ENCODE data around the gene GON4L.
"Not testable (repeated sequence)": the region's sequence is repeated elsewhere in the genome, so short reads cannot be mapped to it uniquely, and the experiment has no call there.

Gene GON4L

DNA sequence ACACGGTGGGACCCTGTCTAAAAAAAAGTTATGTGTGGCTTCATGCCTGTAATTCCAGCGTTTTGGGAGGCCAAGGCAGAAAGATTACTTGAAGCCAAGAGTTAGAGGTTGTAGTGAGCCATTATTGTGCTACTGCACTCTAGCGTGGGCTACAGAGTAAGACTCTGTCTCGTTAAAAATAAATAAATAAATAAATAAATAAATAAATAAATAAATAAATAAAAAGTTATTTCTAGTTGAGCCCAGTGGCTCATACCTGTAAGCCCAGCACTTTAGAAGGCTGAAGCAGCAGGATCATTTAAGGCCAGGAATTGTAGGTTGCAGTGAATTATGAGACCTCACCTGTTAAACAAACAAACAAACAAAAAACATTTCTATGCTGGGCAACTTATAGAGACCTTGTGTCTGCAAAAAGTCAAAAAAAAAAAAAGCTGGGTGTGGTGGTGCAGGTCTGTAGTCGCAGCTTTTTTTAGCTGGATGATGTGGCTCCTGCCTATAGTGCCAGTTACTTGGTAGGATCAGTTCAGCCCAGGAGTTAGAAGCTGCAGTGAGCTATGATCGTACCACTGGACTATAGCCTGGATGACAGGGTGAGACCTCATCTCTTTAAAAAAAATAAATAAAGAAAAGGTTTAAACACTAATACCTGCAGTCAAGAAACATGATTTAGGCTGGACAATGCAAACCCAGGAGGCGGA lies 25.6 kb downstream of the GON4L start:
- no peak for DNase-seq (ENCODE audit: low read depth in 2 of 2)

DNA sequence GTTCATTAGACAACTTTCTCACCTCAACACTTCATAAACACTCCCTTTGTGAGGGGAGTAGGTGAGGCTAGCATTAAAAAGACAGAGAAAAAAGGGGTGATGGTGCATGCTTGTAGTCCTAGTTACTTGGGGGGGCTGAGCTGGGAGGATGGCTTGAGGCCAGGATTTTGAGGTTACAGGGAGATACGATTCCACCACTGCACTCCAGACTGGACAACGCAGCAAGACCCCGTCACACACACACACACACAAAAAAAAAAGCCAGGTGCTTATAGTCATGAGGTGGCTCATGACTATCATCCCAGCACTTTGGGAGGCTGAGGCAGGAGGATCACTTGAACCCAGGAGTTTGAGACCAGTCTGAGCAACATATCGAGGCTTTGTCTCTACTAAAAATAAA lies 29.6 kb downstream of the GON4L start:
- DNase-seq (ENCODE audit: low read depth in 2 of 2) = no peak

DNA sequence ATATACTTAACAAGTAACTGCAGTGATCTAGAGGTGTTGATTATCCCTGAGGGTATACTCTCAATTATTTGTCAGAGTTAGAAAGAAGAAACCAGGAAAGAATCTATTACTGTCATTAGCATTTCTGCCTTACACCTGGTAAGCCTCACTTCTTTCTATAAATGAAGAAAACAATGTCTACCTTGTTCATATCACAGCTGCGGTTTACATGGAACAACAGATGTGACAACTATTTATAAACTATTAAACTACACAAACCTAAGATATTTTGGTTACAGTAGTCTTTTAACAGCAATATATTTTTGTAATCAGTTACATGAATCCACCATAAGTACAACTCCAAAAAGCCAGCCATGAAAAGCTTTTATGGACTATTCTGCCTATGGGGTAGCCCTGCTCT lies 40.7 kb downstream of the GON4L start:
- DNase-seq (ENCODE audit: low read depth in 2 of 2) = no peak

DNA sequence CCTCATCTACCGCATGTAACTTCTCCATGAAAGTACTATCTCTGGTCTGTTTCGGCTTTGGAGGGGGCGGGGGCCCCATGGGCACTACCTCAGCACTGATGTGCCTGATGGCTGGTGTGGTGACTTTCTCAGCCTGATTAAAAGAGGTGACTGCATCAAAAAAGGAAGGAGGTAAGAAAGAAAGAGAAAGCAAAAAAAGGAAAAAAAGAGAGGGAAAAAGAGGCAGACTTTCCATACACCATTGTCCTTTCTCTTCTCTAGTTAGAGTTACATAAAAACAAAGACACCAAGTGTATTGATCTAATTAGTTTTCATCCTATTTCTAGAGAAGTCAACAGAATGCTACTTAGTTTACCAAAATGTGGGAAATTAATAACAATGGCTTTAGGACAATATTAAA lies 43.3 kb downstream of the GON4L start:
- DNase-seq (ENCODE audit: low read depth in 2 of 2) = no peak

DNA sequence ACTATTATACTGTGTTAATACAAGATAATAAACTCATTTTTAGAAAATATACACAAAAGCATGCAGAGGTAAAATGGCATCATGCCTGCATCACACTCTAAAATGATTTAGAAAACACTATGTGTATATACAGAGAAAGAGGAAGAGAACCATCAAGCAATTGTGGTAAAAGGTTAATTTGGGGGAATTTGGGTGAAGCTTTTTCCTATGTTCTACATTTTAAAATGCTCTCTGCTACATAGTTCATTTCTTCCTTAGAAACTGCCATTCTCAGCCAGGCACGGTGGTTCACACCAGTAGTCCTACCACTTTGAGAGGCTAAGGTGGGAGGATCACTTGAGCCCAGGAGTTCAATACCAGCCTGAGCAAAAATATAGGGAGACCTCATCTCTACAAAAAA lies 44.1 kb downstream of the GON4L start:
- no peak for DNase-seq (ENCODE audit: low read depth in 2 of 2)

DNA sequence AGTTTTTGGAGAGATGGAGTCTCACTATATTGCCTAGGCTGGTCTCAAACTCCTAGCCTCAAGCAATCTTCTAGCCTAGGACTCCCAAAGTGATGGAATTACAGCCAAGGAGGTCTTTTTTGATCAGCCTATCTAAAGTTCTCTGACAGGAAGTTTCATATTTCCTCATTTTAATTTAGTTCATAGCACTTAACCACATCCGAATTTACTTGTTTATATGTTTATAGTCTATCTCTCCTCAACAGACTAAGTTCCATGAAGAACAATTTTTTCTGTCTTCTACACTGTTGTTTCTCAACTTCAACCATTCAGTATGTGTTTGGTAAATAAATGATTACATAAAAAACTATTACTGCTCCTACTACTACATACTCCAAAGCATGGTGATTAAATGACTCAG lies 47.9 kb downstream of the GON4L start:
- DNase-seq (ENCODE audit: low read depth in 2 of 2) = no peak

DNA sequence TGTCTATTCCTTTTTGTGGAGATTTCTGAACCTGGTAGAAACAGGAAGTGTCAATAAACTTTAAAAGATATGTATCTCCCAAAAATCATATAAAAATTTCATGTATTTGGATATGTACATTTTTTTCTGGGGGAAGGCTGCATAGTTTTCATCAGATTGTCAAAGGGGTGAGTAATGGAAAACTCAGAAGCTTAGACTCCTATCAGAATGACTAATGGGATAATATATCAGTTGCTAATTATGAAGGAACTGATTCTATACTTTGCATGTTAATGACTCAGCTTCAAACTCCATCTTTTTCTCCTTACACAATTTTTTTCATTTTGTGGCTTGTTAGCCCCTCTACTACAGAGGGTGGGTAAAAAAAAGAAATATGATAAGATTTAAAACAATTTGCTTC lies 55.9 kb downstream of the GON4L start:
- DNase-seq (ENCODE audit: low read depth in 2 of 2) = no peak

DNA sequence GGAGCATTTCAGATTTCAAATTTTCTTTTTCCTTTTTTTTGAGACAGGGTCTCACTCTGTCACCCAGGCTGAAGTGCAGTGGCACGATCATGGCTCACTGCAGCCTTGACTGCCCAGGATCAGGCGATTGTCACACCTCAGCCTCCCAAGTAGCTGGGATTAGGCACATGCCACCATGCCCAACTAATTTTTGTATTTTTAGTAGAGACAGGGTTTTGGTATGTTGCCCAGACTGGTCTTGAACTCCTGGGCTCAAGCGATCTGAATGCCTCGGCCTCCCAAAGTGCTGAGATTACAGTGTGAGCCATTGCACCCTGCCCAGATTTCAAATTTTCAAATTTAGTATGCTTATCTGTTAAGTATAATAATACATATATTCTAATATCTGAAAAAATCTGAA lies 61.4 kb downstream of the GON4L start:
- DNase-seq (ENCODE audit: low read depth in 2 of 2) = not testable (repeated sequence)

DNA sequence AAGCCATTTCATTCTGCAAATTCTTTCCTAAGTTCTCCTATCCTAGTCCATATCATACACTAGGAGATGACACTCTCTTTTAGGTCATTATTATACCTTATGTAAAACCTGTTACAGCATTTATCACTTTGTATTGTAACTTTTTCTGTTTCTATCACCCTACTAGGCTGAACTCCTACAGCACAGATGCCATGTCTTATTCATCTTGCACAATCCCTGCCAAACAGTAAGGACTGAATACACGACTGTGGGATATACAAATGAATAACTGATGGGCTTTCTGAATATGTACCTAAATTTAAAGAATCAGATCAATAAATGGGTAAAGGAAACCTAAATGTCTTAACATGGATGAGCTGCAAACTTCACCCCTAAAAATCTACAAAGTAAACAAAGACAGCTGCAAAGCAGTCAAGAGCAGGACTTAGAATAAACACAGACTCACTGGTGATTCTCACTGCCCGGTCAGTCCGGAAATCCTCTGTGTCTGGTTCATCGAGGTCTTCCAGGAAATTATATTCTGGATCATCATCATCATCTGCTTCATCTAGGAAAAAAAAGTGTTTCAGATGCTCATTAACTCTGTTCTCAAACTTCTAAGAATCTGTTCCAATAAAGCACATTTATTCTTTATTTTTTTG lies 62.3 kb downstream of the GON4L start:
- no peak for DNase-seq (ENCODE audit: low read depth in 2 of 2)

DNA sequence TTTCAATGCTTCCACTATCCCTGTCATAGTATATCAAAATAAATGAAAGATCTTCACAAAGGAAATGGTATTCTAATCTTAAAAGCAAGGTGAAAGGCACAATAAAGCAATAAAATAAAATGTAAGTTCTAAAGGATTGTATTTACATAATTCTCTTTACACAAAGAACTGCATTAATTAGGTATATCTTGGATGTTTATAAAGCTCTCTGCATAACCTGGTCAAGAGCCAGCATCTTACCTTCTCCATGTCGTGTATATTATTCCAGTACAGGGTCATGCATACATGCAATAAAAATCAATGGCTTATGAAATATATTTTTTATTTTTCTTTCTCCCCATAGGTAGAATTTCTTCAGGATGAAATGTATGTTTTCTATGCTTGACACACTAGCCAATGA lies 63.8 kb downstream of the GON4L start:
- DNase-seq (ENCODE audit: low read depth in 2 of 2) = no peak

DNA sequence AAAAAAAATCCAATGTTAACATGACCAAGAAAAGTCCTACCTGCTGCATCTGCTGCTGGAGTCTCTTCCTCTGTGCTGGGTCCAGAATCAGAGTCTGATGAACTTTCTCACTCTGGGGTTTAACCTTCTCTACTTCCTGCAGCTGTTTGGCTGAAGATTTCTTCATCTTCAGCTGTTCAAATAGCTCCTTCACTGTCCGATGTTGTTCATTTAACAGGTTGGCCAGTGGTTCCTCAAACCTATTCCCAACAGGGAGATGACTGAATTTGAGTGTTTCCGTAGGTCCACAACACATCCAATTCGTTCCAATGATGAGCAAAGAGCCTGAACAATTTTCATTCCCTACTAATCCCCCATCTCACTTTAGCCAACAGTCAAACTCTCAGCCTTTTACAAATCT lies 79.4 kb downstream of the GON4L start:
- DNase-seq (ENCODE audit: low read depth in 2 of 2) = no peak

DNA sequence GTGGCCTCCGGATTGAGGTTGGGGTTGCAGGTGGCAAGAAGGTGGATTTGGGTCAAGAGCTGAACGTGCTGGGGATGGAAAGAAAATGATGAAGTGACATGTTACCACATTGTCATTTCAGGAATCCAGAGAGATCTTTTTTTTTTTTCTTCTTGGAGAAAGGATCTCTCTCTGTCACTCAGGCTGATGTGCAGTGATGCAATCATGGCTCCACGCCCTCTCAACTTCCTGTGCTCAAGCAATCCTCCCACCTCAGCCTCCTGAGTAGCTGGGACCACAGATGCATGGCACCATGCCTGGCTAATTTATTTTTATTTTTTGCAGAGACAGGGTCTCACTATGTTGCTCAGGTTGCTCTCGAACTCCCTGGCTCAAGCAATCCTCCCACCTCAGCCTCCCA lies 80.6 kb downstream of the GON4L start:
- no peak for DNase-seq (ENCODE audit: low read depth in 2 of 2)

DNA sequence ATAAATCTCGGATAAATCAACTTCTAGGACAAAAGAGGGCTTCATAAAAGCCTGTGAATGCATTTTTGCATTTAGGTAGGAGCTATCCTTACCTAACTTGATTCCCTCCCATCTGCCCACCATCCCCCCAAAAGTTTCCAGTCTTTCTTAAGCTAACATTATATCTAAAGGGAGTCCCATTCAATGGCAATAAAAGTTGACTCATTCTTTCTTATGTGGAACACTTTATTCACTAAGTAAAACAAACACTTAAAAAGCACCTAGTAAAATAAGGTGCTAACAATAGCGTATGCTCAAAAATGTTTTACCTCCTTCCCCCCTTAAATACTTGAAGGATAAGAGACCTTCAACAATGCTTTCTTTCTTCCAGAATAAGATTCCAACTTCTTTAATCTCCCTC lies 83.8 kb downstream of the GON4L start:
- no peak for DNase-seq (ENCODE audit: low read depth in 2 of 2)

DNA sequence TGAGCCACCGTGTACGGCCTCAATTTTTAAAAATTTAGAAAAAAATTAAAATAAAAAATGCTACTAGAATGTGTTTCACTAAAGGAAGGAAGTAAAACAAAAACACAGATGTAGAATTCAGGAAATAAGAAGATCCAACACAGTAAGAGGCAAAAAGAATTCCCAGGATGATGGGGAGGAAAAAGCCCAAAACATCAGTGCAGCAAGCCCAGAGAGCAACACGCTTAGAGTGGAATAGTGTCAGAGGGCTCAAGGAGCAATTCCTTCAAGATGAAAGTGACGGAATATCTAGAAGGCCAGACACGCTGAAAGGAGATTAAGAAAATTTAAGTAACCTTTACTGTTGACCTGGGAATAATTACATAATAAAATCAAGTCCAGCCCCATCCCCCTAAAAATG lies 87.8 kb downstream of the GON4L start:
- DNase-seq (ENCODE audit: low read depth in 2 of 2) = no peak

DNA sequence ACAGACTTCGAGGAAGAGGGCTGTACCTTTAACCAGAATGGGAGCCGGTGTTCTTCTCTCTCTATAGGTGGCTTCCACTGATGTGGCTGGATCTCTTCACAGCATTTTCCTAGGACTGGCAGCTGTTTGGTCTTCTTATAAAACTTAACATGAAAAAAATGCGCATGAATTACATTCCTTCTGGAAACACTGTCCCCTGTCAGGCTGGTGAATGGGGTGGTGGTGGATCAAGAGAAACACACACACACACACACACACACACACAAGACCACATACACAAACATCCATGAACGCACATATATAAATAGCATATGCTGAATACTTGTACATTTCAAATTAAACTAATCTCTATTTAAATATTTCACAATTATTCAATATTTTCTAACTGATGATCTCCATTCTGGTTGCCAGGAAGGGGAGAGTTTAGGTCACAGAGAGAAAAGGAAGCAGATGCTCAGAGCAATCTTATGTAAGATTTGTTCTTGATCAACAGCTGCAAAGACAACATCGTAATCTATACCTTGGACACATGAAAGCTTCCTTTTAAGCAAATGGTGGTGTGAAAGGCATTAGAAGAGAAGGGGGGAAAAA lies 89.5 kb downstream of the GON4L start:
- DNase-seq (ENCODE audit: low read depth in 2 of 2) = not testable (repeated sequence)

DNA sequence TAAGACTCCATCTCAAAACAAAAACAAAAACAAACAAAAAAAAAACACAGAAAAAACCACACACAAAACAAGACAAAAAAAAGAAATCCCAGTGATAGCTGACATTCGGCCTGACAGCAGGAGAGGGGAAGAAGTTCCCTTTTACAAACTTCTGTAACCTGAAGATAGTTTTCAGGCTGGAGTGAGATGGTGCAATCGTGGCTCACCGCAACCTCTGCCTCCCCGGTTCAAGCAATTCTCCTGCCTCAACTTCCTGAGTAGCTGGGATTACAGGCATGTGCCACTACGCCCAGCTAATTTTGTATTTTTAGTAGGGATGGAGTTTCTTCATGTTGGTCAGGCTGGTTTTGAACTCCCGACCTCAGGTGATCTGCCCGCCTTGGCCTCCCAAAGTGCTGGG lies 93.0 kb downstream of the GON4L start:
- DNase-seq (ENCODE audit: low read depth in 2 of 2) = not testable (repeated sequence)

DNA sequence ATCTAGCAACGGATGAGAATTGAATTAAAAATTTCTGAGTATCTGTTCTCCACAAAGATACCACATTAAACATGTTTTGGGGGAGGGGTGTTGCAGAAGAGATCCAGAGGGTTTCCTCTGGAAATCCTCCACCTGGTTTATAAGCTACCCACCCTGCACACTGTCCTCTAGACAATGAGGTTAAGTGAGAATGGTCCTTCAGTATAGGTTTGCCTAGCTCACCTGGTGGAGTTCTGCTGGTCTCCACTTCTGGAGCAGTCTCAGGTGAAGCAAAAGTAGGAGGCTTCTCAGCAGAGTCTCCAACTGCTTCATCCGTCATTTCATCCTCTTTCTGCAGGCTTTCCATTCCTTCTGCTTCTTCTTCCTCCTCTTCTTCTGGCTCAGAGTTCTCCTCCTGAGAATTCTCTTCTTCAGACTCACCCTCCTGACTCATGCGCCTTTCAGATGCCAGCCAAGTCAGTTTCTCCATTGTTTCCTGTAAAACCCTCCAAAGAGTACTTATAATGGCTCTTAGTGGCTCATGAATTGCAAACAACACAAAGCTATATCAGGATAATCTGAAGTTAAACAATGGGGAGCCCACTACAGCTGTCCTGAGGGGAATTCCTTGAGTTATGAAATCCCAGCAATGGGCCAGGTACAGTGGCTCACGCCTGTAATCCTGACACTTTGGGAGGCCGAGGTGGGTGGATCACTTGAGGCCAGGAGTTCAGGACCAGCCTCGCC lies 93.8 kb downstream of the GON4L start:
- DNase-seq (ENCODE audit: low read depth in 2 of 2) = not testable (repeated sequence)

DNA sequence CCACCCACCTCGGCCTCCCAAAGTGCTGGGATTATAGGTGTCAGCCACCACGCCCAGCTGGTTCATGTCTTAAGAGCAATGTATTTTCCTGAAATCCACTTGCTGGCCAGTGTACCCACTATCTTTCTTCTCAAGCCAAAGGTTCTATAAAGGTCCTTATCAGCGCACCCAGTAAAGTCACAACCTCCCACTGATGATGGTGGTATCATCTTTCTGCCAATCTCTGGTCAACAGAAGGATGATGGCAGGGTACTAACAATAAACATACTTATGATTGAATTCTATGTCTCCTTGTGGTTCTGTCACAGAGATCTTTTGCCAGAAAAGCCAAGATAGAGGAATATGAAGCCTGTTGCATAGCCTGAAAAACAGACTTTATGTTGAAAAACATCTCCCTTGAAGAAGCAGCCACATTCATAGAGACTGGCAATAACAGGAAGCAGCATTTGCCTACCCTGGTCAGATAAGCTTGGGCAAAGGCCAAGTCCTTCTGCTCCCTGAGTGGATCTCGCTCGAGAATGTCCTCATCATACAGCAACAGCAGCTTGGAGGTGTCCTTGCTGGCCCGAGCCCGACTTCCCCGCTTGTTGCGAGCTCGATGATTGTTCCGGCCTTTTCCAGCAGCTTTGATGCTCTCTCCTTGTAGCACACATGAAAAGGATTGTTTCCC lies 95.1 kb downstream of the GON4L start:
- DNase-seq (ENCODE audit: low read depth in 2 of 2) = no peak

DNA sequence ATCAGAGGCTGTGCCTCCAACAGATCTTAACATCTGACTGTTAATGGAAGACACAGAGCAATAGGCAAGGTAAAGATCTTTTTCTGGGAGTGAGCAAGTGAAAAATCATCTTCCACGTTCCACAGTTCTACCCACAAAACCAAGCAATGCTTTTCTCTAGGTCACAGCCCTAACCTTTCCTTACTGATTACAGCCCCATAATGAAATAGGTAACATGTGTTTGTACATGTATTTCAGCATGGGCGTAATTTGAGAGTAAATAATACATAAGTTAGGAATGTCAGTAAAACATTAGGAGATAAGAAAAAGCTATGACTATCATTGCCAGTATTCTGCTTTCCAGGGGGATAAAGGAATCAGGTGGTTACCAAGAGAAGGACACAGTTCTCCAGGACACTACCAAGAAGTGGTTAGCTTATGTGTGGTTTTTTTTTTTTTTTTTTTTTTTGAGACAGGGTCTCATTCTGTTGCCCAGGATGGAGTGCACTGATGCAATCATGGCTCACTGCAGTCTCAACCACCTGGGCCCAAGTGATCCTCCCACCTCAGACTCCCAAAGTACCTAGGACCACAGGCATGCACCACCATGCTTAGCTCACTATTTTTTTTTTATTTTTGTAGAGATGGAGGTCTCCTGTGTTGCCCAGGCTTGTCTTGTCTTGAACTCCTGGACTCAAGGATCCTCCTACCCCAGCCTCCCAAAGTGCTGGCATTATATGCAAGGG lies 96.1 kb downstream of the GON4L start:
- DNase-seq (ENCODE audit: low read depth in 2 of 2) = no peak

DNA sequence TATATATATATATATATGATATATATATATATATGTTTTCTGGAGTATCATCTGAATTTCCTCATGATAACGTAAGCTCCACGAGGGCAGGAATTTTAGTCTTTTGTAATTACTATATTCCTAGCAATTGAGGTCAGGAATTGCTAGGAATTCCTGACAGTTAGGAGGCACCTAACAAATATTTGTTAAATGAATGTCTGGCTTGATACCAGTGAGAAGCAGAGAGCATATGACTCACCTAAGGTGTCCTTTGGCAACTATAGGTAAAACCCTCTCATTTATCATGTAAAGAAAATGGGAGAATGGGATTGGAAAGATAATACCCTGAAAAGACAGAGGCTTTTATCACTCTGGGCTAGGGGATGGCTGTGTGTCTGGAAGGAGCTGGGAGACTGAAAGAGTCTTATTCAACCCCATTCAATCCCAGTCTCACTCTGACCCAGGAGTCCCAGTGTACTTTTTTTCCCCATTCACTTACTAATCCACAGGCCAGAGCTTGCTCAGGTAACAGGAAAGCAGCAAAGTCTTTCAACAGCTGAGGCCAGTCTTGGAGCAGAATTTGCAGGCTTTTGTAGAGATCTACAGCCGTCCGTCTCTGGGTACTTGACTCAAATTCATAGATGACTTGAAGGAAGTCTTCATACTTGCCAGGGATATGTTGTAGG lies 96.9 kb downstream of the GON4L start:
- DNase-seq (ENCODE audit: low read depth in 2 of 2) = no peak

DNA sequence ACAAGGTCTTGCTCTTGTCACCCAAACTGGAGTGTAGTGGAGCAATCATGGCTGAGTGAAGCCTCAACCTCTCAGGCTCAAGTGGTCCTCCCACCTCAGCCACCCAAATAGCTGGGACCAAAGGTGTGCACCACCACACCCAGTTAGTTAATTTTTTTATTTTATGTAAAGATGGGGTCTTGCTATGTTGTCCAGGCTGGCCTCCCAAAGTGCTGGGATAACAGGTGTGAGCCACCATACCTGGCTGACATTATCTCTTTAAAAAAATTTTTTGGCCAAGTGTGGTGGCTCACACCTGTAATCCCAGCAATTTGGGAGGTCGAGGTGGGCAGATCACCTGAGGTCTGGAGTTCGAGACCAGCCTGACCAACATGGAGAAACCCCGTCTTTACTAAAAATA lies 98.0 kb downstream of the GON4L start:
- not testable (repeated sequence) for DNase-seq (ENCODE audit: low read depth in 2 of 2)
